Adrenal gland (tissue), 12 donors: ENCODE measurements around the gene C4A. TPM values are rescaled to one million over a fixed set of nuclear protein-coding genes. Genes with fewer than 3 reads are reported as not detected.

Experiments used
- DNase-seq, 7 donors: peaks; one replicate each; pipeline ENCODE4 v3.0.0-alpha.2; 2019 to 2020
- H3K27ac ChIP-seq, 5 donors: fragments of 200-600 bp; sonication (generic) in 4 of 5; 1 replicate in 3 of 5; 2 replicates in 2 of 5; pipeline versions ENCODE4 v1.5.1 to v1.8.0; 2016 to 2020; ENCODE audit warnings: mild to moderate bottlenecking in 1 of 5
- H3K27me3 ChIP-seq: fragments of 200-600 bp; 2 replicates; pipeline ENCODE4 v1.8.0; 2021
- H3K36me3 ChIP-seq, 2 donors: fragments of 200-600 bp; replicated peaks in 1 of 2; 1 replicate in 1 of 2; 2 replicates in 1 of 2; pipeline versions ENCODE4 v1.5.1 to v1.8.0; 2018 to 2022
- H3K4me1 ChIP-seq, 2 donors: fragments of 200-600 bp; replicated peaks in 1 of 2; 1 replicate in 1 of 2; 2 replicates in 1 of 2; pipeline versions ENCODE4 v1.5.1 to v1.8.0; 2018 to 2021
- H3K4me3 ChIP-seq, 4 donors: fragments of 200-600 bp; sonication (generic) in 3 of 4; one replicate each; pipeline ENCODE4 v1.5.1; 2016 to 2018
- H3K9me3 ChIP-seq, 3 donors: fragments of 200-600 bp; sonication (generic) in 1 of 3; replicated peaks in 1 of 3; 1 replicate in 2 of 3; 2 replicates in 1 of 3; pipeline versions ENCODE4 v1.5.1 to v1.8.0; 2016 to 2021
- POLR2A ChIP-seq, 2 donors: fragments of 450-650 bp; IDR thresholded peaks; one replicate each; pipeline ENCODE4 v1.6.1; 2017; ENCODE audit warnings: antibody characterized with exemption in 2 of 2, mild to moderate bottlenecking in 2 of 2, moderate library complexity in 1 of 2
- WGBS, 4 donors: extraction: QIAGEN DNeasy Blood & Tissue Kit in 2 of 4; methylation state at CpG; one replicate each; pipeline versions ENCODE4 v1.1.5 to v1.1.7; 2013 to 2017; 5-methylcytosine and 5-hydroxymethylcytosine counted together
- intact Hi-C, 2 donors: fragments of 100-400 bp; cut with DNase I; formaldehyde crosslinking; loops; one replicate each; pipeline versions ENCODE4 v1.14.1 to v1.15.0; 2022 to 2023
- polyA plus RNA-seq, 3 donors: library from polyadenylated mRNA; stranded (reverse); fragments of 200-250 nt in 2 of 3; fragments of 350-450 nt in 1 of 3; fragmentation: Illumina TruSeq in 1 of 3; extraction: RNeasy Lipid Tissue Mini Kit (QIAGEN cat#74804) in 1 of 3; gene quantifications; one replicate each; pipeline ENCODE4 v1.2.3, GENCODE V29; 2013 to 2014
- total RNA-seq, 9 donors: library from RNA; depleted of rRNA in 4 of 9; stranded (reverse); fragments of >200 nt in 4 of 9; fragments of 120-200 nt in 1 of 9; fragmentation: NEBNext Ultra II Directional in 1 of 9; extraction: Animal tissue kit (Norgen Biotek cat#: 25700) in 1 of 9; gene quantifications; one replicate each; pipeline versions ENCODE4 v1.1.0 to v1.2.4, GENCODE V29; 2013 to 2023
- TF ChIP-seq, protein P1 (sequence below), 6 experiments: fragments of 450-650 bp in 4 of 6; fragments of 200-600 bp in 2 of 6; sonication (generic) in 1 of 6; IDR thresholded peaks; 1 replicate in 5 of 6; 2 replicates in 1 of 6; pipeline versions ENCODE4 v1.5.1 to v1.8.0; 2016 to 2021; ENCODE audit warnings: antibody characterized with exemption in 6 of 6, mild to moderate bottlenecking in 2 of 6, moderate library complexity in 1 of 6
- donor health status: healthy with polysubstance abuse.
- donor health status: Bipolar disorder and iron deficiency.
- donor health status: DM: yes; HTN: yes; CAD: no.
- donor health status: DM: no; HTN: no; CAD: no.
- donor health status: DM: no; HTN: no; CAD: no.
- donor health status: DM: yes; HTN: yes; CAD: no.

The C4A gene
- total and polyA plus RNA-seq, 12 donors: 212 to 2,285 (median 1,142) TPM

DNA sequence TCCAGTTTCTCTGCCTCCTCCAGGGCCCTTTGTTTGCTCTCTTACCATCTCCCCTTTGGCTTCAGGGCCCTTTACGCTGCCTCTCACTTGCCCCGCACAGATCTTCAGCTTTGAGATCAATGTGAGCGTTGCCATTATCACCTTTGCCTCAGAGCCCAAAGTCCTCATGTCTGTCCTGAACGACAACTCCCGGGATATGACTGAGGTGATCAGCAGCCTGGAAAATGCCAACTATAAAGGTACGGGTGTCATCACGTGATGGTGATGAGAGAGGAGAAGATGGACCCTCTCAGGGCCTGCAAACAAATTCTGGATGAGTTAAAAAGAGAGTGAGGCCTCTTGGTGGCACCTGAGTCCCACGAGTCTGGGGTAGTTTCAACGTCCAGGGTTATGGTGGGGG, 46.0 kb upstream of the C4A start:
- DNase-seq: no peak
- intact Hi-C loops: no loop called here
- H3K4me1 ChIP-seq: no peaks in the 10 kb centered on the region
- no peak overlapping the region for H3K27ac ChIP-seq
- H3K36me3 ChIP-seq: no peaks in the 10 kb centered on the region
- no peak overlapping the region for H3K4me3 ChIP-seq
- 80 to 85% (median 83%) methylated on average over 9 of the region's 9 CpGs for WGBS, 4 donors
- TF ChIP-seq, protein P1, sequence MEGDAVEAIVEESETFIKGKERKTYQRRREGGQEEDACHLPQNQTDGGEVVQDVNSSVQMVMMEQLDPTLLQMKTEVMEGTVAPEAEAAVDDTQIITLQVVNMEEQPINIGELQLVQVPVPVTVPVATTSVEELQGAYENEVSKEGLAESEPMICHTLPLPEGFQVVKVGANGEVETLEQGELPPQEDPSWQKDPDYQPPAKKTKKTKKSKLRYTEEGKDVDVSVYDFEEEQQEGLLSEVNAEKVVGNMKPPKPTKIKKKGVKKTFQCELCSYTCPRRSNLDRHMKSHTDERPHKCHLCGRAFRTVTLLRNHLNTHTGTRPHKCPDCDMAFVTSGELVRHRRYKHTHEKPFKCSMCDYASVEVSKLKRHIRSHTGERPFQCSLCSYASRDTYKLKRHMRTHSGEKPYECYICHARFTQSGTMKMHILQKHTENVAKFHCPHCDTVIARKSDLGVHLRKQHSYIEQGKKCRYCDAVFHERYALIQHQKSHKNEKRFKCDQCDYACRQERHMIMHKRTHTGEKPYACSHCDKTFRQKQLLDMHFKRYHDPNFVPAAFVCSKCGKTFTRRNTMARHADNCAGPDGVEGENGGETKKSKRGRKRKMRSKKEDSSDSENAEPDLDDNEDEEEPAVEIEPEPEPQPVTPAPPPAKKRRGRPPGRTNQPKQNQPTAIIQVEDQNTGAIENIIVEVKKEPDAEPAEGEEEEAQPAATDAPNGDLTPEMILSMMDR (IDR thresholded peaks at IDR 0.05): no peak
- TF ChIP-seq POLR2A (IDR thresholded peaks at IDR 0.05): no peak
- H3K9me3 ChIP-seq: no peaks in the 10 kb centered on the region
- H3K27me3 ChIP-seq: no peaks in the 10 kb centered on the region

GRCh38 chr6:31940256-31940664, 41.6 kb upstream of the C4A start:
- no peak for DNase-seq
- intact Hi-C loops: no loop called here

DNA sequence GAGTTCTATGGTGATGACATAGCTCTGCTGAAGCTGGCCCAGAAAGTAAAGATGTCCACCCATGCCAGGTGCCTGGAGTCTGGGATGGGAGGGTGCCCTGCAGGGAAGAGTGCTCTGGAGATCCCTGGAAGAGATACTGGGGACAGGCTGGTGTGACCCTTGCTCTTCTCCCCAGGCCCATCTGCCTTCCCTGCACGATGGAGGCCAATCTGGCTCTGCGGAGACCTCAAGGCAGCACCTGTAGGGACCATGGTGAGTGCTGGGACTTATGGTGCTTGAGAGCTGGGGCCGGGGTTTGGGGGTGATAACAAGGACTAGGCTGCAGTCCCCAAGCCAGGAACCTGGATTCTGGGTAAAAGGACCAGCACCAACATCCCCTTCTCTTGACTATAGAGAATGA, 38.1 kb upstream of the C4A start:
- Histone ChIP-seq H3K36me3 (no peaks in the 10 kb centered on the region), H3K27me3 (no peaks in the 10 kb centered on the region), H3K4me1 (peaks cover 12 to 15% of the 10 kb centered on the region in 2 donors), H3K4me3 (no peak overlapping the region), H3K9me3 (no peaks in the 10 kb centered on the region), H3K27ac (no peak overlapping the region)
- TF ChIP-seq POLR2A (IDR thresholded peaks at IDR 0.05): no peak
- TF ChIP-seq, protein P1 (IDR thresholded peaks at IDR 0.05): no peak
- intact Hi-C loops: no loop called here
- DNase-seq: no peak
- 78 to 88% (median 82%) methylated on average over 1 to 3 of the region's 3 CpGs for WGBS, 4 donors

More at GRCh38 chr6:31940256-31940664, 41.6 kb upstream of the C4A start:
- Histone ChIP-seq H3K4me1 (peaks cover 3 to 5% of the 10 kb centered on the region in 2 donors), H3K9me3 (no peaks in the 10 kb centered on the region), H3K27me3 (no peaks in the 10 kb centered on the region), H3K36me3 (no peaks in the 10 kb centered on the region), H3K4me3 (no peak overlapping the region), H3K27ac (no peak overlapping the region)
- TF ChIP-seq, protein P1 (IDR thresholded peaks at IDR 0.05): no peak
- WGBS, 4 donors: 20 to 38% (median 22%) methylated on average over 6 of the region's 6 CpGs

GRCh38 chr6:31945154-31945506, 36.7 kb upstream of the C4A start:
- 38 to 59% (median 57%) methylated on average over 9 of the region's 9 CpGs for WGBS, 4 donors

More at GRCh38 chr6:31945154-31945506, 36.7 kb upstream of the C4A start:
- H3K27ac ChIP-seq: peak overlapping the region in 4 of 5 donors; percentile 58 to 94 (median 88)
- intact Hi-C loops: no loop called here
- H3K4me1 ChIP-seq: peaks cover 12 to 15% of the 10 kb centered on the region in 2 donors
- DNase-seq: no peak
- no peaks in the 10 kb centered on the region for H3K9me3 ChIP-seq
- no peaks in the 10 kb centered on the region for H3K27me3 ChIP-seq
- TF ChIP-seq, protein P1 (IDR thresholded peaks at IDR 0.05): no peak
- no peak for TF ChIP-seq POLR2A (IDR thresholded peaks at IDR 0.05)
- no peaks in the 10 kb centered on the region for H3K36me3 ChIP-seq
- H3K4me3 ChIP-seq: no peak overlapping the region
